SH-SY5Y (cell line): ENCODE measurements around the gene CDH11.

Source experiments
- GATA2 ChIP-seq: IDR thresholded peaks from 2 replicates; pipeline ENCODE4 v1.6.1; 2011; ENCODE audit warnings: mild to moderate bottlenecking, low read depth, low read length
- GATA3 ChIP-seq: IDR thresholded peaks from 2 replicates; pipeline ENCODE4 v1.6.1; 2011; ENCODE audit warnings: low read depth, mild to moderate bottlenecking, low read length, moderate library complexity

Gene CDH11

DNA sequence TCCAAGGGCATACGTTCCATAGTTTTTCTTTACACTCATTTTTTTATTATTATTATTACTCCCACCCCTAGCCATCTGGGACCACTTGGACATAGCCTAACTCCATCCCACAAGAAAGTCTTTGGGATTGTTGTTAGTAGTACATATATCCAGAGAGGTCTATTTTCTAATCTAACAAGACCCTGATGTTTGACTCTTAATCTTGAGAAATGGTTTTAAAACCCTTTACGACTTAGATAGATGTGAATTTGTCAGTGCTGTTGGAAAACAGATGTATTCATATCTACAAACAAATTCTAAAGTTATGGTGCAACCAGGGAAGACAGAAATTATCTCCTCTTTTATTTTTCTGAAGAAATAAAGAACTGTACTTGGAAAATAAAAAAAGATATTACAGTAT is 197.8 kb downstream of the CDH11 start:
- TF ChIP-seq GATA2 = no peak
- no peak for TF ChIP-seq GATA3

DNA sequence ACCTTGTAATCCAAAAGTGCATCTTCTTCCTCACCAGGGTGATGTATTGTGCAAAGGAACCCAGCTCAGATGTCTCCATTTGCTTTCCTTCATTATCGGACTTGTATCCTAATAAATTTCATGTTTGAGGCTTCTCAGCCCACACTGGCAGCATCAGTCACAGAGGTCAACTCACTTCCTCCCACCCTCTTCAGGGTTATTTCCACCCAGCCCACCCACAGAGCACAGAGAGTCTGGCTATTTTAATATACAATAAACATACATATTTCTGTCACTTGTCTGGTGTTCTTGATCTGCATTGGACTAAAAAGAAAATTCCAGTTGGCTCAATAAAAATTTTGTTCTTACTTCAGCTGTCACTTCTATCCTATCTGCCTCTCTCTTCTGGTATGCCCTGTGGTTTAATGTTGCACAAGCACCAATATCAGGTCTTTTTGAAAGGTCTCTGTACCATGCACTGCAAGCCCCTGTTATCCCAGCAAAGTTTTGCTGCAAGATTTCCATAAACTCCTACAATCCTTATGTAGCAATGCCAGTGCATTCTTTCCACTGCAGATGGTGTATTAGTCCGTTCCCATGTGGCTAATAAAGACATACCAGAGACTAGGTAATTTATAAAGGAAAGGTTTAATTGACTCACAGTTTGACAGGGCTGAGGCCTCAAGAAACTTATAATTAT is 201.8 kb downstream of the CDH11 start:
- no peak for TF ChIP-seq GATA2
- TF ChIP-seq GATA3 = no peak

DNA sequence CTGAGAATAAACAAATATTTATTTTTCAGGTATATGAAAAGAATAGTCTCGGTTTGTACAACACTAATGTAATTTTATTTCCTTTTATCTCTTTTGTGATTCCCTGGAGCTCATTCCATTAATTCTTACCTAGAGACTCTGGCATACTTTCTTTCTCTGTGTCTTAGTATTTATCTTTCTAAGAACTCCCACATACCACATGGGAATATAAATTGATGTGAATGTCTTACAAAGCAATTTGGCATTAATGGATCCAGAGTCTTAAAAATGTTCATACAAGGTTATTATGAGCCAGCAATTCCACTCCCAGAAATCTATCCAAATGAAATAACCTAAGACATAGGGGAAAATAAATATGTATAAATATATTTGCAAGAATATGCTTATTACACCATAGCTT is 202.7 kb downstream of the CDH11 start:
- no peak for TF ChIP-seq GATA3
- no peak for TF ChIP-seq GATA2

DNA sequence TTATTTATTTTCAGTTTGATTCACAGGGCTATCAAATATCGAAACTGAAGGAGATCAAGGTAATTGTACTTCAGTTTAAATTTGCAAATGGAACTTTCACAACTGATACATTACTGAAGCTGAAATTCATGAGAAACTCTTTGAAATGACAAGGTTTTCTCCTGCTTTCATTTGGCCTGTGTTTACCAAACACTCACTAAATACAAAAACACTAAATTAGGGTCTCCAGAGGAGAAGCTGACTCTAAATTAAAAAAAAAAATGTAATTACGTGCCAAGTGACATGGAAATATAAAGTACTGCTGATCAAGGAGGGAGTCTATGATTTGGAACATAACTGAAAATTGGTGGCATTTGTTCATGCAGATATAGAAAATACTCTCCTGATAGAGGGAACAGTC is 205.8 kb downstream of the CDH11 start:
- no peak for TF ChIP-seq GATA2
- TF ChIP-seq GATA3 = no peak

DNA sequence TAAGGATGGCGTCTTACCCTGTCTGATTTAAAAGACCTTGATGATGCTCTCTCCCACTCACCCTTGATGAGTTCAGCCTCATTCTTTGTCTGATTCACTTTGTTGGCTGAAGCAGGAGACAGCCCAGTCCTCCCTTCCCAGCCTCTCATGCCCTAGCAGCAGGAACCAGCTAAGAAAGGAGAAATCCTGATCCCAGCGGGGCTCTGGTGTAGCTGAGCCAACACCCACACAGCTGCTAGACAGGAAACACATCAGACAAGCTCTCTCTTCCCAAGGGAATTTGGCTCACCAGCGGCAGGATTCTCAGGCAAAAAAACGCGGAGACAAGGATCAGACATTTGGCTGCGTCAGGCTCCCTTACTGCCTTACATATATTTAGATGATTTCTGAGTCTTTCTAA is 211.5 kb downstream of the CDH11 start:
- TF ChIP-seq GATA2 = no peak
- TF ChIP-seq GATA3 = no peak

DNA sequence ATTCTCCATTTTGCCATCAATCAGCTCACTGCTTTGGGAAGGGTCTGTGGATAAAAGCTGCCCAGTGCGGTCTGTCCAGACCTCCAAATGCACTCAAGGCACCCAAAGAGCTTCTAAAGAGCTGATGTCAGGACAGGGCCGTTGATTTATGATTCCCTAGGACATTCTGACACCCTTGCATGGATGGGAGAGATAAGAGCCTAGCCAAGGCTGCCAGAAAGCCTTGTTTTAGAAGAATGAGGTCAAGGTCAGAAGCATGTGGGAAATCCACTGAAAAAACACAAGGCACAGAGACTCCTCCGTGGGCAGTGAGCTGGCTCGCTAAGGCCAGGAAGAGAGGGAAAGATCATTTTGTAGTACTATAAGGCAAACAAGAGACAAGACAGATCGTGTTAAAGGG is 214.0 kb downstream of the CDH11 start:
- TF ChIP-seq GATA2 = peak; percentile 46; the same call in 1 of the 2 replicates
- peak; percentile 47; the same call in 1 of the 2 replicates for TF ChIP-seq GATA3

DNA sequence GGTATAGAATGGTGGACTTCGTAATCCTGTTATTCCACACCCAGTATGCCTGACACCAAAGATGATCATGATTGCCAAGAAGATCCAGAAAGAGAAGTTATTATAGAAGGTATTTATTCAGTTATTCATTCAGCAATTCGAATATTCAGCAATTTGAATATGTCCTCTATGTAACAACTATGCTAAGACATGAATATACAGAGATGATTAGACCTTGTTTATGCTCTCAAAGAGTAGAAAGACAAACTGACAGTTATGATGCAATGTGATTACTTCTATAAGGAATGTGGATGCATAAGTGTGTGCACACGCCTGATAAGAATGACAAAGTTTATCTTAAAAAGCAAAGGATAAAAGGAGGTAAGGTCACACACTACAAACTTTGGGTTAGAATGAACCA is 218.1 kb downstream of the CDH11 start:
- TF ChIP-seq GATA2 (no peak), GATA3 (no peak)

DNA sequence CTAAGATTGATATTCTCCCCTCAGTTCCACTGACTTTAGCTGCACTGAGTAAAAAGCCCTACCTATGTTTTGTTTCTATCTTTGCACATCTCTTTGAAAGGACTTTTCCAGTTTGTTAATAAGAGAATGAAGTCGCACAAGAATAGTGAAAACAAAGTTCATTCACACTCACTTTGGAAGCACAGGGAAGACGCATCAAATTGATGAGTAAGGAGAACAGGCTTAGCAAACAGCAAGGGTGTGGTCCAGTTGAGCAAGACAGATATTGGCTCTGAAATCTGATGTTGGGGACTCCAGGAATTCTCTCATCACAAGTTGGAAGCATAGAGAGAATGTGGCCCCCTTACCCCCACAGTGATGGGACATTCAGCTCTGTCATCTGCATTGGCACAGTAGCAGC is 221.3 kb downstream of the CDH11 start:
- TF ChIP-seq GATA2 = no peak
- TF ChIP-seq GATA3 = no peak

DNA sequence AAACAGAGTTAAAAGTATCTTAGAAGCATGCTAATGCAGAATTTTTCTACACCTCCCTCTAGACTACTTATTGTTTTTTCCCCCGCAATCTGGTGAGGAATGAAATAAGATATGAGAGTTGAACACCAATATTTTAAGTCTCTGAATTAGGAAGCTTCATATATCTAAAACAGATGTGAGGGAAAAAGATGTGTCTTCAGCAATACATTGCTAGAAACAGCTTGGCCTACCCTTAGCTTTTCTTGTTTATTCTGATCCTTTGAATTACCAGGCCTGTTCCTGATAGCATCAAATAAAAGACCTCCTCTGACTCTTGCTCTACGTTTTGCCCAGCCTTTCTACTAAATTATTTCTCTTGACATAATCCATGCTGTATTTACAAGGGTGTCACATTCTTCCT is 221.8 kb downstream of the CDH11 start:
- TF ChIP-seq GATA3 = no peak
- TF ChIP-seq GATA2 = no peak

DNA sequence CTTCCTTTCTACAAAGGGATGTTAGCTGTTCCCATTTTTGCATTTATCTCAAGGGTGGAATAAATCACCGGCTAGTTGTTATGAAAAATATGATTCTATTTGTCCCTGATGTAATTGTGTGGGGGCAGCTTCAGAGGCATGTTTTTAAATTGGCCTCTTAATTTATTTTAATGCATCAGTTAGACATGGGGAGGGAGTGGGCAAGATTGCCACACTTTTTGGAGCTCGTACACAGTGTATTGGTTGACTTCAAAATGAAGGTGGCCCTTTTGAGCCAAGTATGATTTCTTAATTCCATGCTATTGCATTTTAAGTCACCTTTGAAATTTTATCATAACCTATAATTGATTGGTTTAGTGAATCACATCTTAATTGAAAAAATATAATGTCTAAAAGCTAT is 223.7 kb downstream of the CDH11 start:
- TF ChIP-seq GATA3 (no peak), GATA2 (no peak)
